GF-D8 (cell line): Measurements from ENCODE around the gene CPA2.

Source experiments
- DNase-seq: peaks from one replicate; lab custom pipeline; 2025; lab: John Stamatoyannopoulos, UW

The CPA2 gene

GRCh38 chr7:130256704-130257103 lies 10.0 kb upstream of the CPA2 start:
- DNase-seq: no peak

GRCh38 chr7:130258494-130259078 lies 8.1 kb upstream of the CPA2 start:
- DNase-seq: no peak

GRCh38 chr7:130262448-130262847 lies 4.2 kb upstream of the CPA2 start:
- DNase-seq: no peak

- no peak for DNase-seq
Observed at GRCh38 chr7:130263130-130263529, 3.5 kb upstream of the CPA2 start.

GRCh38 chr7:130266961-130267321 lies 278 bp downstream of the CPA2 start:
- DNase-seq: no peak

GRCh38 chr7:130268463-130269317 lies 2.0 kb downstream of the CPA2 start:
- DNase-seq: no peak

GRCh38 chr7:130269318-130269694 lies 2.6 kb downstream of the CPA2 start:
- no peak for DNase-seq

GRCh38 chr7:130270947-130271800 lies 4.5 kb downstream of the CPA2 start:
- DNase-seq: no peak

- DNase-seq: no peak
Observed at GRCh38 chr7:130272381-130273080, 5.9 kb downstream of the CPA2 start.

GRCh38 chr7:130273081-130273932 lies 6.6 kb downstream of the CPA2 start:
- no peak for DNase-seq

GRCh38 chr7:130273933-130274255 lies 7.2 kb downstream of the CPA2 start:
- DNase-seq: no peak

GRCh38 chr7:130274296-130274695 lies 7.6 kb downstream of the CPA2 start:
- no peak for DNase-seq

- no peak for DNase-seq
Observed at GRCh38 chr7:130274983-130275591, 8.4 kb downstream of the CPA2 start.

- no peak for DNase-seq
Observed at GRCh38 chr7:130275826-130276297, 9.2 kb downstream of the CPA2 start.

GRCh38 chr7:130276796-130277762 lies 10.4 kb downstream of the CPA2 start:
- DNase-seq: no peak

- DNase-seq: no peak
Observed at GRCh38 chr7:130277763-130278643, 11.3 kb downstream of the CPA2 start.

GRCh38 chr7:130278860-130279259 lies 12.2 kb downstream of the CPA2 start:
- DNase-seq: no peak

- DNase-seq: no peak
Observed at GRCh38 chr7:130279286-130279685, 12.6 kb downstream of the CPA2 start.

- no peak for DNase-seq
Observed at GRCh38 chr7:130279906-130280305, 13.2 kb downstream of the CPA2 start.
